Measurements from ENCODE around the gene CCR5.
A peak's percentile ranks its signal among the peaks of the same experiment; 100 is the strongest.
"Not testable (repeated sequence)": the region's sequence is repeated elsewhere in the genome, so short reads cannot be mapped to it uniquely, and the experiment has no call there.

CCR5 gene

GRCh38 chr3:46370839-46371518, at the start of gene CCR5:
CCR5 (plus strand) TSS chr3:46370946; CDS start chr3:46372903, 1,957 bp downstream.
- no peak for TF ChIP-seq CTCF (IDR thresholded peaks at IDR 0.05; ENCODE audit: insufficient read depth, low read depth, low read length, missing control alignments)
- no peak within 1 kb of the TSS for H3K4me3 ChIP-seq (ENCODE audit: low read length)
- no peak for DNase-seq (ENCODE audit: low read depth)

- DNase-seq (ENCODE audit: low read depth), result no peak
- H3K4me3 ChIP-seq (ENCODE audit: low read length), result no peak overlapping the region
- TF ChIP-seq CTCF (IDR thresholded peaks at IDR 0.05; ENCODE audit: insufficient read depth, low read depth, low read length, missing control alignments), result no peak
Measured at GRCh38 chr3:46321461-46322104, 49.2 kb upstream of the CCR5 start.

GRCh38 chr3:46324036-46324435, 46.7 kb upstream of the CCR5 start:
- TF ChIP-seq CTCF (IDR thresholded peaks at IDR 0.05; ENCODE audit: insufficient read depth, low read depth, low read length, missing control alignments), result no peak

GRCh38 chr3:46325645-46326300, 45.0 kb upstream of the CCR5 start:
- H3K4me3 ChIP-seq (ENCODE audit: low read length), result no peak overlapping the region
- peak; percentile 41 for DNase-seq (ENCODE audit: low read depth)
- no peak for TF ChIP-seq CTCF (IDR thresholded peaks at IDR 0.05; ENCODE audit: insufficient read depth, low read depth, low read length, missing control alignments)

More at GRCh38 chr3:46324036-46324435, 46.7 kb upstream of the CCR5 start:
- no peak for DNase-seq (ENCODE audit: low read depth)
- no peak overlapping the region for H3K4me3 ChIP-seq (ENCODE audit: low read length)

- not testable (repeated sequence) for H3K4me3 ChIP-seq (ENCODE audit: low read length); DNase-seq (ENCODE audit: low read depth)
Measured at GRCh38 chr3:46330676-46331075, 40.1 kb upstream of the CCR5 start.

- no peak overlapping the region for H3K4me3 ChIP-seq (ENCODE audit: low read length)
- no peak for TF ChIP-seq CTCF (IDR thresholded peaks at IDR 0.05; ENCODE audit: insufficient read depth, low read depth, low read length, missing control alignments)
- peak; percentile 39 for DNase-seq (ENCODE audit: low read depth)
Measured at GRCh38 chr3:46334741-46335478, 35.8 kb upstream of the CCR5 start.

- no peak for DNase-seq (ENCODE audit: low read depth)
- H3K4me3 ChIP-seq (ENCODE audit: low read length), result no peak overlapping the region
- no peak for TF ChIP-seq CTCF (IDR thresholded peaks at IDR 0.05; ENCODE audit: insufficient read depth, low read depth, low read length, missing control alignments)
Measured at GRCh38 chr3:46335541-46335940, 35.2 kb upstream of the CCR5 start.
